Type B pancreatic cell (in vitro differentiated cells): ENCODE data around the gene SLC25A23. TPM values are rescaled to one million over a fixed set of nuclear protein-coding genes. Genes with fewer than 3 reads are reported as not detected.
A peak's percentile ranks its signal among the peaks of the same experiment; 100 is the strongest.

Experiments used
- DNase-seq: peaks from one replicate; pipeline ENCODE4 v3.0.0; 2021; ENCODE audit warnings: mixed read lengths; ENCODE audit not compliant: unreplicated experiment; ENCODE audit errors: extremely low spot score
- H3K27ac Mint-ChIP-seq: 2 replicates; pipeline ENCODE4 v1.8.0; 2021; ENCODE audit warnings: mild to moderate bottlenecking, mixed read lengths
- H3K27me3 Mint-ChIP-seq: 2 replicates; pipeline ENCODE4 v1.8.0; 2021; ENCODE audit warnings: mixed read lengths
- H3K36me3 Mint-ChIP-seq: 2 replicates; pipeline ENCODE4 v1.8.0; 2021; ENCODE audit warnings: mixed read lengths
- H3K4me1 Mint-ChIP-seq: one replicate; pipeline ENCODE4 v1.8.0; 2021; ENCODE audit warnings: mixed read lengths; ENCODE audit not compliant: unreplicated experiment
- H3K4me3 Mint-ChIP-seq: 2 replicates; pipeline ENCODE4 v1.8.0; 2021; ENCODE audit warnings: mild to moderate bottlenecking, mixed read lengths
- H3K9me3 Mint-ChIP-seq: 2 replicates; pipeline ENCODE4 v1.8.0; 2021; ENCODE audit warnings: mixed read lengths
- CTCF ChIP-seq: fragments of 200-600 bp; sonication (generic); conservative IDR thresholded peaks from 2 replicates; pipeline ENCODE4 v1.5.0; 2021; ENCODE audit warnings: antibody characterized with exemption, mild to moderate bottlenecking
- microRNA-seq: library from miRNA; unstranded; fragments of <30 nt; microRNA quantifications from one replicate; pipeline ENCODE4, GENCODE V29; 2020
- total RNA-seq: library from RNA; stranded (reverse); gene quantifications from 2 replicates; pipeline ENCODE4 v1.2.1, GENCODE V29; 2021; ENCODE audit warnings: low replicate concordance

Gene SLC25A23
- total RNA-seq, 1 donor from 2014 or later: 67.5 TPM

- H3K9me3 Mint-ChIP-seq: no peaks in the 10 kb centered on the region
- peak overlapping the region; percentile 94 for H3K27ac Mint-ChIP-seq
- no peaks in the 10 kb centered on the region for H3K27me3 Mint-ChIP-seq
- H3K4me3 Mint-ChIP-seq: peak overlapping the region; percentile 96
- H3K4me1 Mint-ChIP-seq: peaks cover 17% of the 10 kb centered on the region
- H3K36me3 Mint-ChIP-seq: peaks cover 8% of the 10 kb centered on the region
- no peak for DNase-seq
- TF ChIP-seq CTCF: no peak
Observed at GRCh38 chr19:6393983-6394412, 65.6 kb downstream of the SLC25A23 start.

- Mint-ChIP-seq H3K4me1 (peaks cover 17% of the 10 kb centered on the region), H3K27ac (peak within 1 kb of the TSS; percentile 94), H3K27me3 (no peaks in the 10 kb centered on the region), H3K9me3 (no peaks in the 10 kb centered on the region), H3K36me3 (peaks cover 8% of the 10 kb centered on the region), H3K4me3 (peak within 1 kb of the TSS; percentile 96)
- TF ChIP-seq CTCF: peak; percentile 26
- DNase-seq: peak; percentile 97
Observed at GRCh38 chr19:6393074-6393982, 66.3 kb downstream of the SLC25A23 start, which contains the start of gene GTF2F1. TSS of gene GTF2F1 (minus strand) at chr19:6393164. CDS start at chr19:6392995, 169 bp downstream.

- peaks cover 17% of the 10 kb centered on the region for H3K4me1 Mint-ChIP-seq
- no peak for DNase-seq
- no peak for TF ChIP-seq CTCF
- no peaks in the 10 kb centered on the region for H3K9me3 Mint-ChIP-seq
- H3K27ac Mint-ChIP-seq: peak overlapping the region; percentile 94
- peaks cover 8% of the 10 kb centered on the region for H3K36me3 Mint-ChIP-seq
- H3K4me3 Mint-ChIP-seq: peak overlapping the region; percentile 96
- no peaks in the 10 kb centered on the region for H3K27me3 Mint-ChIP-seq
Observed at GRCh38 chr19:6392221-6393073, 67.1 kb downstream of the SLC25A23 start.

Small RNA genes within 50 kb of the gene (microRNA-seq; reads per million reads assigned to microRNA genes)
- gene MIR3940 (22.0 reads per million, percentile 45 among the genes with 10 or more reads in this experiment), gene MIR6790 (not detected)

Other genes starting within 250 kb of the SLC25A23 start
- gene MLLT1, start 179.8 kb downstream of the SLC25A23 start, total RNA-seq: 51.3 and 106 TPM in 2 replicates
- gene ACER1, start 126.2 kb downstream of the SLC25A23 start, total RNA-seq: not detected in 2 replicates
- 61.6 and 70.7 TPM in 2 replicates for gene CLPP, start 98.3 kb downstream of the SLC25A23 start, total RNA-seq
- gene ALKBH7, start 87.0 kb downstream of the SLC25A23 start, total RNA-seq: 53.2 and 71.0 TPM in 2 replicates
- gene PSPN, start 83.9 kb downstream of the SLC25A23 start, total RNA-seq: 2.8 and 4.8 TPM in 2 replicates
- 63.3 and 72.4 TPM in 2 replicates for gene GTF2F1, start 66.6 kb downstream of the SLC25A23 start, total RNA-seq
- gene KHSRP, start 35.0 kb downstream of the SLC25A23 start, total RNA-seq: 336 and 414 TPM in 2 replicates
- gene SLC25A41, start 26.0 kb downstream of the SLC25A23 start, total RNA-seq: 1.0 and 1.1 TPM in 2 replicates
- gene CRB3, start 4.5 kb upstream of the SLC25A23 start, total RNA-seq: 30.6 and 63.3 TPM in 2 replicates
- gene DENND1C, start 22.0 kb upstream of the SLC25A23 start, total RNA-seq: 0.93 and 0.94 TPM in 2 replicates
- 6.8 and 10.9 TPM in 2 replicates for gene TUBB4A, start 42.5 kb upstream of the SLC25A23 start, total RNA-seq
- 1.3 and 3.4 TPM in 2 replicates for gene TNFSF9, start 71.2 kb upstream of the SLC25A23 start, total RNA-seq
- 0.74 and 1.0 TPM in 2 replicates for gene CD70, start 131.4 kb upstream of the SLC25A23 start, total RNA-seq
- not detected in 2 replicates for gene TNFSF14, start 210.4 kb upstream of the SLC25A23 start, total RNA-seq